Measurements from ENCODE around the gene CAMP.

Gene CAMP

DNA sequence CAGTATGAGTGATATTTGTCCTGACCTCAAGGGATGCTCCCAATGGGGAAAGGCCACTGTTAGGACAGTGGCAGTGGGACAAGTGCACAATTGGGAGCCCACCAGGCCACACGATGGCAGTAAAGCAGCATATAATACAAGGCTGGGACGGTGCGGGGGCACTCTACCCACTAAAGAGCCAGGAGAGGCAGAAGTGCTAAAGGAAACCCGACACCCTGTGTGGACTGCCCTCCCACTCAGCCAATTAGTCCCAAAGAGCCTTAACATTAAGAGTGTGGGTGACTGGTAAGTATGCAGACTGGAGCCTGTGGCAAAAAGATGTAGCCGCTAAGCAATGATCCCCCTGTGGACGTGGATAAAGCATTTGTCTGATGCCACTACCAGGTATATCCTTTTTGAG is 9.4 kb downstream of the CAMP start:
- no CpG with 5 or more reads among the region's 6 CpGs for WGBS, 2 donors (ENCODE audit: extremely low coverage in 2 of 2, insufficient read length in 2 of 2, insufficient replicate concordance in 1 of 2)
- Histone ChIP-seq H3K36me3 (replicated peaks in 1 of 2; ENCODE audit: control insufficient read depth in 2 of 2, insufficient read depth in 2 of 2, low read length in 2 of 2) (peaks cover 0 to 3% of the 10 kb centered on the region in 2 donors), H2AK5ac (ENCODE audit: low read depth, low read length) (no peak overlapping the region), H3K9ac (ENCODE audit: low read depth, low read length, poor library complexity) (no peak overlapping the region), H2BK15ac (ENCODE audit: low read length) (no peak overlapping the region), H2BK120ac (ENCODE audit: low read depth, low read length) (no peak overlapping the region), H3K79me1 (ENCODE audit: low read depth, low read length) (no peaks in the 10 kb centered on the region), H3K18ac (ENCODE audit: low read length) (peak overlapping the region; percentile 61), H3K4me2 (ENCODE audit: insufficient read depth, low read length, poor library complexity, severe bottlenecking) (no peak overlapping the region), H3K4me3 (ENCODE audit: low read length in 2 of 2) (no peak overlapping the region), H4K91ac (ENCODE audit: low read depth, low read length, poor library complexity) (no peak overlapping the region), H2BK5ac (ENCODE audit: low read length) (no peak overlapping the region), H3K4me1 (ENCODE audit: control insufficient read depth in 2 of 2, insufficient read depth in 1 of 2, low read depth in 1 of 2, low read length in 2 of 2) (peaks cover 0 to 12% of the 10 kb centered on the region in 2 donors), H3K4ac (ENCODE audit: low read length) (no peak overlapping the region), H3K23ac (ENCODE audit: low read depth, low read length, poor library complexity) (no peak overlapping the region), H3K27me3 (ENCODE audit: control insufficient read depth in 3 of 3, insufficient read depth in 3 of 3, low read depth in 1 of 3, low read length in 3 of 3) (no peaks in the 10 kb centered on the region), H4K8ac (ENCODE audit: low read depth, low read length) (no peak overlapping the region), H3K9me3 (replicated peaks in 1 of 2; ENCODE audit: control insufficient read depth in 2 of 2, insufficient read depth in 1 of 2, low read depth in 1 of 2, low read length in 2 of 2) (peaks cover 0 to 6% of the 10 kb centered on the region in 2 donors), H3K27ac (replicated peaks; ENCODE audit: low read length) (peak overlapping the region; percentile 84), H2AFZ (ENCODE audit: low read length) (peak overlapping the region; percentile 80), H2BK12ac (ENCODE audit: low read length) (no peak overlapping the region), H3K14ac (ENCODE audit: low read length) (no peak overlapping the region)
- peak; percentile 51 for DNase-seq (ENCODE audit: low spot score)

DNA sequence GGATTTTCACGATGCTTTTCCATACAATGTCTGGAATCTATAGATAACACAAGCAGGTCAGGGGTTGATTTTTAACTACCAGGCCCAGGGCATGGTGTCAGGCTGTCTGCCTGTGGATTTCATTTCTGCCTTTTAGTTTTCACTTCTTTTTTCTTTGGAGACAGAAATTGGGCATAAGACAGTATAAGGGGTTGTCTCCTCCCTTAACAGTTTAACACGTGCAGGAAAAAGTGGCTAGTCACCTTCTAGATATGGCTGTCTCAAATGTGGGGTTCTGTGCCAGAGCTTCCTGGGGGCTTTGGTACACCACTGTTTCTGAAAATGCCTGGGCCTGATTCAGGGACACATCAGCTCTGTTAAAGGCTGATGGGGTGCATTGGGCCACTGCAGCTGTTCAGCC is 10.2 kb downstream of the CAMP start:
- Histone ChIP-seq H3K27ac (replicated peaks; ENCODE audit: low read length) (peak overlapping the region; percentile 84), H3K9me3 (replicated peaks in 1 of 2; ENCODE audit: control insufficient read depth in 2 of 2, insufficient read depth in 1 of 2, low read depth in 1 of 2, low read length in 2 of 2) (peaks cover 0 to 6% of the 10 kb centered on the region in 2 donors), H4K8ac (ENCODE audit: low read depth, low read length) (no peak overlapping the region), H3K14ac (ENCODE audit: low read length) (no peak overlapping the region), H2BK120ac (ENCODE audit: low read depth, low read length) (no peak overlapping the region), H3K4ac (ENCODE audit: low read length) (no peak overlapping the region), H2AFZ (ENCODE audit: low read length) (no peak overlapping the region), H2BK5ac (ENCODE audit: low read length) (no peak overlapping the region), H3K9ac (ENCODE audit: low read depth, low read length, poor library complexity) (no peak overlapping the region), H2BK15ac (ENCODE audit: low read length) (no peak overlapping the region), H3K36me3 (replicated peaks in 1 of 2; ENCODE audit: control insufficient read depth in 2 of 2, insufficient read depth in 2 of 2, low read length in 2 of 2) (peaks cover 0 to 3% of the 10 kb centered on the region in 2 donors), H4K91ac (ENCODE audit: low read depth, low read length, poor library complexity) (no peak overlapping the region), H3K27me3 (ENCODE audit: control insufficient read depth in 3 of 3, insufficient read depth in 3 of 3, low read depth in 1 of 3, low read length in 3 of 3) (no peaks in the 10 kb centered on the region), H3K4me3 (ENCODE audit: low read length in 2 of 2) (no peak overlapping the region), H2BK12ac (ENCODE audit: low read length) (no peak overlapping the region), H3K4me1 (ENCODE audit: control insufficient read depth in 2 of 2, insufficient read depth in 1 of 2, low read depth in 1 of 2, low read length in 2 of 2) (peaks cover 0 to 11% of the 10 kb centered on the region in 2 donors), H2AK5ac (ENCODE audit: low read depth, low read length) (no peak overlapping the region), H3K79me1 (ENCODE audit: low read depth, low read length) (no peaks in the 10 kb centered on the region), H3K4me2 (ENCODE audit: insufficient read depth, low read length, poor library complexity, severe bottlenecking) (no peak overlapping the region), H3K23ac (ENCODE audit: low read depth, low read length, poor library complexity) (no peak overlapping the region), H3K18ac (ENCODE audit: low read length) (no peak overlapping the region)
- no peak for DNase-seq (ENCODE audit: low spot score)
- no CpG with 5 or more reads among the region's 2 CpGs for WGBS, 2 donors (ENCODE audit: extremely low coverage in 2 of 2, insufficient read length in 2 of 2, insufficient replicate concordance in 1 of 2)

GRCh38 chr3:48236531-48236930 is 13.2 kb downstream of the CAMP start:
- H3K36me3 ChIP-seq (replicated peaks in 1 of 2; ENCODE audit: control insufficient read depth in 2 of 2, insufficient read depth in 2 of 2, low read length in 2 of 2) = peaks cover 0 to 3% of the 10 kb centered on the region in 2 donors
- no peak overlapping the region for H3K4me2 ChIP-seq (ENCODE audit: insufficient read depth, low read length, poor library complexity, severe bottlenecking)
- peak overlapping the region; percentile 52 for H3K18ac ChIP-seq (ENCODE audit: low read length)
- H2BK12ac ChIP-seq (ENCODE audit: low read length) = no peak overlapping the region
- peak overlapping the region; percentile 54 for H2BK15ac ChIP-seq (ENCODE audit: low read length)
- no peak overlapping the region for H3K4me3 ChIP-seq (ENCODE audit: low read length in 2 of 2)
- no peak overlapping the region for H3K14ac ChIP-seq (ENCODE audit: low read length)
- no peak overlapping the region for H2BK120ac ChIP-seq (ENCODE audit: low read depth, low read length)
- peaks cover 0 to 6% of the 10 kb centered on the region in 2 donors for H3K9me3 ChIP-seq (replicated peaks in 1 of 2; ENCODE audit: control insufficient read depth in 2 of 2, insufficient read depth in 1 of 2, low read depth in 1 of 2, low read length in 2 of 2)
- H2AK5ac ChIP-seq (ENCODE audit: low read depth, low read length) = peak overlapping the region; percentile 54
- H2AFZ ChIP-seq (ENCODE audit: low read length) = no peak overlapping the region
- peaks cover 5 to 12% of the 10 kb centered on the region in 2 donors for H3K4me1 ChIP-seq (ENCODE audit: control insufficient read depth in 2 of 2, insufficient read depth in 1 of 2, low read depth in 1 of 2, low read length in 2 of 2)
- H3K79me1 ChIP-seq (ENCODE audit: low read depth, low read length) = peaks cover 3% of the 10 kb centered on the region
- no peak overlapping the region for H3K4ac ChIP-seq (ENCODE audit: low read length)
- no peak for DNase-seq (ENCODE audit: low spot score)
- no peak overlapping the region for H3K9ac ChIP-seq (ENCODE audit: low read depth, low read length, poor library complexity)
- no peaks in the 10 kb centered on the region for H3K27me3 ChIP-seq (ENCODE audit: control insufficient read depth in 3 of 3, insufficient read depth in 3 of 3, low read depth in 1 of 3, low read length in 3 of 3)
- H3K27ac ChIP-seq (replicated peaks; ENCODE audit: low read length) = no peak overlapping the region
- no peak overlapping the region for H4K91ac ChIP-seq (ENCODE audit: low read depth, low read length, poor library complexity)
- no peak overlapping the region for H3K23ac ChIP-seq (ENCODE audit: low read depth, low read length, poor library complexity)
- H4K8ac ChIP-seq (ENCODE audit: low read depth, low read length) = no peak overlapping the region
- no peak overlapping the region for H2BK5ac ChIP-seq (ENCODE audit: low read length)
- WGBS, 2 donors (ENCODE audit: extremely low coverage in 2 of 2, insufficient read length in 2 of 2, insufficient replicate concordance in 1 of 2) = no CpG with 5 or more reads among the region's 1 CpG

GRCh38 chr3:48238531-48239085 is 15.3 kb downstream of the CAMP start:
- Histone ChIP-seq H3K23ac (ENCODE audit: low read depth, low read length, poor library complexity) (no peak overlapping the region), H3K4me1 (ENCODE audit: control insufficient read depth in 2 of 2, insufficient read depth in 1 of 2, low read depth in 1 of 2, low read length in 2 of 2) (peaks cover 5 to 6% of the 10 kb centered on the region in 2 donors), H3K4ac (ENCODE audit: low read length) (no peak overlapping the region), H4K8ac (ENCODE audit: low read depth, low read length) (no peak overlapping the region), H3K4me3 (ENCODE audit: low read length in 2 of 2) (no peak overlapping the region), H3K4me2 (ENCODE audit: insufficient read depth, low read length, poor library complexity, severe bottlenecking) (no peak overlapping the region), H3K18ac (ENCODE audit: low read length) (no peak overlapping the region), H2BK5ac (ENCODE audit: low read length) (no peak overlapping the region), H2BK15ac (ENCODE audit: low read length) (no peak overlapping the region), H3K27me3 (ENCODE audit: control insufficient read depth in 3 of 3, insufficient read depth in 3 of 3, low read depth in 1 of 3, low read length in 3 of 3) (no peaks in the 10 kb centered on the region), H2BK120ac (ENCODE audit: low read depth, low read length) (no peak overlapping the region), H2BK12ac (ENCODE audit: low read length) (no peak overlapping the region), H3K27ac (replicated peaks; ENCODE audit: low read length) (no peak overlapping the region), H3K9ac (ENCODE audit: low read depth, low read length, poor library complexity) (no peak overlapping the region), H3K79me1 (ENCODE audit: low read depth, low read length) (peaks cover 3% of the 10 kb centered on the region), H3K9me3 (replicated peaks in 1 of 2; ENCODE audit: control insufficient read depth in 2 of 2, insufficient read depth in 1 of 2, low read depth in 1 of 2, low read length in 2 of 2) (peaks cover 0 to 6% of the 10 kb centered on the region in 2 donors), H3K14ac (ENCODE audit: low read length) (no peak overlapping the region), H3K36me3 (replicated peaks in 1 of 2; ENCODE audit: control insufficient read depth in 2 of 2, insufficient read depth in 2 of 2, low read length in 2 of 2) (peaks cover 0 to 3% of the 10 kb centered on the region in 2 donors), H2AK5ac (ENCODE audit: low read depth, low read length) (no peak overlapping the region), H2AFZ (ENCODE audit: low read length) (no peak overlapping the region), H4K91ac (ENCODE audit: low read depth, low read length, poor library complexity) (no peak overlapping the region)
- no peak for DNase-seq (ENCODE audit: low spot score)
- no CpG with 5 or more reads among the region's 15 CpGs for WGBS, 2 donors (ENCODE audit: extremely low coverage in 2 of 2, insufficient read length in 2 of 2, insufficient replicate concordance in 1 of 2)
